SK-N-SH treated with all-trans-retinoic acid at 6 μM for 48 hours (cell line): ENCODE results near the gene YPEL4.

Experiments used
- BACH2 ChIP-seq: fragments of 250-450 bp; sonication (Bioruptor Pico); IDR thresholded peaks from 2 replicates; pipeline ENCODE4 v1.9.0; 2021; ENCODE audit warnings: mild to moderate bottlenecking, borderline replicate concordance
- CREB5 ChIP-seq: fragments of 250-450 bp; sonication (Bioruptor Pico); IDR thresholded peaks from 2 replicates; pipeline ENCODE4 v1.5.1; 2020; ENCODE audit warnings: low read depth, mild to moderate bottlenecking, moderate library complexity
- CSDC2 ChIP-seq: fragments of 250-450 bp; sonication (Bioruptor Pico); IDR thresholded peaks from 2 replicates; pipeline ENCODE4 v1.5.0; 2020; ENCODE audit warnings: mild to moderate bottlenecking, moderate library complexity
- GLIS3 ChIP-seq: fragments of 250-450 bp; sonication (Bioruptor Pico); IDR thresholded peaks from 2 replicates; pipeline ENCODE4 v1.5.0; 2020; ENCODE audit warnings: mild to moderate bottlenecking, moderate library complexity
- ISL1 ChIP-seq: fragments of 250-450 bp; sonication (Bioruptor Pico); IDR thresholded peaks from 2 replicates; pipeline ENCODE4 v2.1.2; 2022; ENCODE audit warnings: mild to moderate bottlenecking, moderate library complexity
- PATZ1 ChIP-seq: fragments of 250-450 bp; sonication (Bioruptor Pico); IDR thresholded peaks from 2 replicates; pipeline ENCODE4 v1.8.0; 2020; ENCODE audit warnings: mild to moderate bottlenecking, moderate library complexity, borderline replicate concordance
- POU6F1 ChIP-seq: fragments of 250-450 bp; sonication (Bioruptor Pico); IDR thresholded peaks from 2 replicates; pipeline ENCODE4 v1.8.0; 2021; ENCODE audit warnings: low read depth, mild to moderate bottlenecking, moderate library complexity, borderline replicate concordance
- RARB ChIP-seq: fragments of 250-450 bp; sonication (Bioruptor Pico); IDR thresholded peaks from 2 replicates; pipeline ENCODE4 v1.8.0; 2021; ENCODE audit warnings: mild to moderate bottlenecking, moderate library complexity
- TOX ChIP-seq: fragments of 250-450 bp; sonication (Bioruptor Pico); IDR thresholded peaks from 2 replicates; pipeline ENCODE4 v1.8.0; 2021; ENCODE audit warnings: mild to moderate bottlenecking, moderate library complexity, borderline replicate concordance
- ZFP3 ChIP-seq: fragments of 250-450 bp; sonication (Bioruptor Pico); IDR thresholded peaks from 2 replicates; pipeline ENCODE4 v1.5.0; 2020; ENCODE audit warnings: mild to moderate bottlenecking, moderate library complexity
- ZFP30 ChIP-seq: fragments of 450-650 bp; formaldehyde crosslinking; IDR thresholded peaks from 2 replicates; pipeline ENCODE4 v1.5.0; 2022; ENCODE audit warnings: mild to moderate bottlenecking, moderate library complexity

- TF ChIP-seq ZFP3 (no peak), ZFP30 (CRISPR knock-in tag) (no peak), CSDC2 (no peak), GLIS3 (no peak), ISL1 (no peak), RARB (no peak), POU6F1 (CRISPR knock-in tag) (no peak), PATZ1 (CRISPR knock-in tag) (no peak), TOX (CRISPR knock-in tag) (no peak), BACH2 (CRISPR knock-in tag) (no peak), CREB5 (CRISPR knock-in tag) (no peak)
Measured at GRCh38 chr11:57637626-57638004, 12.1 kb downstream of the YPEL4 start.
